GM12892 (cell line): ENCODE results near the gene ATXN1.

Experiments
- DNase-seq: peaks from one replicate; pipeline ENCODE4 v3.0.0; 2011; ENCODE audit not compliant: insufficient read length
- FAIRE-seq: peaks from 2 replicates; lab custom pipeline; 2011; peaks lifted over from hg19 to GRCh38; lab: Jason Lieb, UNC
- POLR2A ChIP-seq: IDR thresholded peaks from 2 replicates; pipeline ENCODE4 v1.6.1; 2011; ENCODE audit warnings: low read depth, low read length, control low read depth
- POLR2AphosphoS5 ChIP-seq: IDR thresholded peaks from 2 replicates; pipeline ENCODE4 v1.6.1; 2011; ENCODE audit warnings: low read depth, low read length, control low read depth
- TAF1 ChIP-seq: IDR thresholded peaks from 2 replicates; pipeline ENCODE4 v1.6.1; 2011; ENCODE audit warnings: low read depth, mild to moderate bottlenecking, control low read depth, low read length, borderline replicate concordance

ATXN1 gene

DNA sequence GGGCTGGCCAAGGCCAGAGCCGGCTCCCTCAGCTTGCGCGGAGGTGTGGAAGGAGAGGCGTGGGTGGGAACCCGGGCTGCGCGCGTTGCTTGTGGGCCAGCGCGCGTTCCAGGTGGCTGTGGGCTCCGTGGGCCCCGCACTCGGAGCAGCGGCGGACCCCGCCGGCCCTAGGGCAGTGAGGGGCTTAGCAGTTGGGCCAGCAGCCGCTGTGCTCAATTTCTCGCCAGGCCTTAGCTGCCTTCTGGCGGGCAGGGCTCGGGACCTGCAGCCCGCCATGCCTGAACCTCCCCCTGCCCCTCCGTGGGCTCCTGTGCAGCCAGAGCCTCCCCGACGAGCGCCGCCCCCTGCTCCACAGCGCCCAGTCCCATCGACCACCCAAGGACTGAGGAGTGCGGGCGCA, 414.4 kb downstream of the ATXN1 start:
- no peak for TF ChIP-seq POLR2A
- no peak for TF ChIP-seq TAF1
- TF ChIP-seq POLR2AphosphoS5: no peak
- FAIRE-seq: no peak
- no peak for DNase-seq

DNA sequence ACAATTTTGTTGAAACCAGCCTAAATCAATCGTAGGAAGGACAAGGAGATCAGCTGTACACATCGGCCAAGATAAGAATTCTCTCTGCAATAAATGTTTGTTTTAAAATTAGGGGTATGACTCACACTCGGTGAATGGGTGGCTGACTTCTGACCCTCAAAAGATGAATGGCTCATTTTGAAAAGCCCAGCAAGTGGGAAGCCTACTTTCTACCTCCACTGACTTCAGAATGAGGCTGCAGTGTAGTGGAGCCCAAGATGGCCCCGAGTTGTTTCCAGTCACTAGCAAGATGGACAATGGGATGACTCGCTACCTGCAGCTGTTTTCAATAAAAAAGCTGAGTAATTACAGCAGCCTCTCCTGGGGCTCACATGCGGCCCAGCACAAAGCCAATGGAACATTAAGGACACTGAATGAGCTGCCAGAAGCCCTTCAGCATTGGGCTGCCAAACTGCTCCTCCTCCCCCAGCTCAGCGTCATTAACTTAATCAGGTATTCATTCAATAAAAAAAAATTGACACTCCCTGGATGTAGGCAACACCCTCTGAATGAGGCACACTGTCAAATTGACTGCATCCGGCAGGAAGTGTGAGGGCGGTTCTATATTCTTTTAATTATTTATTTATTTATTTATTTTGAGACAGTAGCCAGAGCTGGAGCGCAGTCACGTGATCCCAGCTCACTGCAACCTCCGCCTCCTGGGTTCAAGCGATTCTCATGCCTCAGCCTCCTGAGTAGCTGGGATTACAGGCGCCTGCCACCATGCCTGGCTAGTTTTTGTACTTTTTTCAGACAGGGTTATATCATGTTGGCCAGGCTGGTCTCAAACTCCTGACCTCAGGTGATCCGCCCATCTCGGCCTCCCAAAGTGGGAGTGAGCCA, 415.6 kb downstream of the ATXN1 start:
- TF ChIP-seq TAF1 (no peak), POLR2A (no peak), POLR2AphosphoS5 (no peak)
- no peak for FAIRE-seq
- DNase-seq: no peak

DNA sequence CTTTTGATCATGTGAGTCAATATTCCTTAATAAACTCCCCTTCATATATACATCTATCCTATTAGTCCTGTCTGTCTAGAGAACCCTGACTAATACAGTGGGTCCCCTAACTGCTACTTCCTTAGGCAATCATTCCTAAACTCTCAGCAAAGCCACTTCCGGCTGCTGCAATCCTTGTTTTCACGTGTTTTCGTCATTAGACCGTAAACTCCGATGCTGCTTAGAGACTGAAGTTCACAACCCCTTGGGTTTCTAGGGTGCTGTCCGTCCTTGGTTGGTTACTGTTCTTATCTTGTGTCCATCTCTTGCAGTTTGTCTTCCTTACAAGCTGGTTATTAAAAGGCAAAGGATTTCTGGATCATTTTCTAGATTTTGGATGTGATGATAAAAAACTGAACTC, 416.5 kb downstream of the ATXN1 start:
- DNase-seq (no peak), FAIRE-seq (no peak)
- TF ChIP-seq POLR2AphosphoS5 (no peak), TAF1 (no peak), POLR2A (no peak)

DNA sequence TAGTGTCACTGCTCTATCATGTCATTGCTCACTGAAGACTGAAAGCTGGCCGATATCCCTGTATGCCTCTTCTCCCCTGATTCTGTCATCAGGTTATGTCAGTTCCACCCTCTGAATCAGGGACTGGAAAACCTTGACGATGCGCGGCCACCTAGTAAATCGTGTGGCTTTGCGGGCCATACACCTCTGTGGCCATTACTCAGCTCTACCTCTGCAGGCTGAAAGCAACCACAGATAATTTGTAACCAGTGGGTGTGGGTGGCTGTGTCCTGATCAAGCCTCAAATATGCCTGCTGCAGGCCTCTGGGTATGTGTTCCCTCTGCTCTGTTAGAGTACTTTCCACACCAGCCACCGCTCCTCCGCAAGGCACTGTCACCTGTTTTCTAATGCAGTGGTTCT, 417.7 kb downstream of the ATXN1 start:
- DNase-seq (no peak), FAIRE-seq (no peak)
- no peak for TF ChIP-seq POLR2A

DNA sequence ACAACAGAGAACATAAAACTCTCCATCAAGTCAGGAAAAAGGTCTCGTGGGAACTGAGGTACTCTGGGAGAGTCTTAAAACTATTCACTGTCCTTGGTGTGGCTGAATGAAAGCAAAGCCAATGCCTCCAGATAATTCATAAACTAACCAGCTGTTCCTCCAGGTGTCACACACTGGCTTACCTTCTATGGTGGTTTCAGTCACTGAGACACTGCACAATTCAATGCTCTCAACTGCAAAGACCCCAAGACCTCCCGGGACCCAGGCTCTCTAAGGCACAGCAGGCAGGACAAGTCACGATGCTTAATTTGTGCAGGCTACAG, 422.0 kb downstream of the ATXN1 start:
- FAIRE-seq (no peak), DNase-seq (no peak)
- no peak for TF ChIP-seq POLR2A
- TF ChIP-seq POLR2AphosphoS5: no peak
- TF ChIP-seq TAF1: no peak

DNA sequence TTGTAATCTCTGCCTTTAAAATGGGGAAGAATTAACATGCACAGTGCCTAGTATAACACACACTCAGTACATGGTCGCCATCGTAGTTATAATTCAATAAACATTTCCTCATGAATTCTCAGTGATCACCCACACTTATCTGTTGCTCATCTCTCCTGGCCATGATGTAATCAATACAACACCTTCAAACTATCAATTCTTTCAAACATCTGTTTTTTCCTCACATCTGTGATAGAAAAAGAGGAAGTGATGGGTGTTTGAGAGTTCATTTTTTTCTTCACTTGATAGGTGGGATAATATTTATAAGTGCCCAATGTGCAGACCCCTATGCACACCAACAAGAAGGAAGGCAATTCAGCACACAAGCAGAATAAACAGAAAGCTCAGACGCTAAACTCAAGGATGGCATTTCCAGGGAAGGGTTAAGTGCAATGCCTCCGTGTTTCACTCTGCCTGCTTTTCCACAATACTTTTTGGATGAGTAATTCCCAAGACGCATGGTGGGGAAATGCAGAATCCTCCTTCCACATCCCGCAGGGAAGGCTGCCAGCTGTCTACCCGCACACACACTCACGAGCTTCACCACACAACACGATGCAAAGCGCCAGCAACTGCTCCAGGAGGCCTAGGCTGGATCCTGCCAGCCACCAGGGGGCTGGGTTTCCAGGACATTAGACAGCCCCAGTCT, 422.5 kb downstream of the ATXN1 start:
- no peak for FAIRE-seq

DNA sequence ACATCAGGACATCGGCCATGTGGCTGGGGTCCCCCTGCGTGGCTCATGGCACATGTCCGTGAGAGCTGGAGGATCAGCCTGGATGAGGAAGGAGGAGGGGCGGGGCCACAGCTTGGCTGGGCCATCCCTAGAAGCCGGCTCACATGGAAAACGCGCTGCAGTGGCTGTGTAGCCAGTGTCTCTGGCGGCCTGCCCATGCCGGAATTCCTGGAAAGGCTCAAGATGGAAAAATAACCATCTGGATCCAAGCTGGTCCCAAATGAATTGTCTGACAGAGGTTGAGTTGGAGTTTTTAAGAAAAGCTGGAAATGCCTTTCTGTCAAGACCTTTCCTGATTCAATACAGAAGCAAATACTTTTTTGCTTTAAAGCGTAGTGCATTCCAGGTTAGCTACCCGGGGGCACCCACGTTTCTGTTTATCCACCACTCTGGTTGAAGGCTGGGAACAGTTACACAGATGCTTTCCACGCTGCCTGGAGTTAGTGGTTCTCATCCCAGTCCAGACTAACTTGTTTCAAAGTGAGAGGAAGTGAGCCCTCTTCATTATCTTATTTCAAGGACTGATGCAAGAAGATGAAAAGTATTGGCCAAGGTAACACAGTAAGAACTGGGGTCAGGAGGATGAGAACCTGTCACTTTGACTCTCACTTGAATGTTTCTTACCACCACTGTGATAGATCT, 423.8 kb downstream of the ATXN1 start:
- TF ChIP-seq POLR2A (no peak), POLR2AphosphoS5 (no peak), TAF1 (no peak)
- no peak for DNase-seq
- FAIRE-seq: no peak

More for the DNA sequence above, 422.5 kb downstream of the ATXN1 start:
- TF ChIP-seq POLR2AphosphoS5: no peak
- TF ChIP-seq POLR2A: no peak
- no peak for TF ChIP-seq TAF1
- no peak for DNase-seq

DNA sequence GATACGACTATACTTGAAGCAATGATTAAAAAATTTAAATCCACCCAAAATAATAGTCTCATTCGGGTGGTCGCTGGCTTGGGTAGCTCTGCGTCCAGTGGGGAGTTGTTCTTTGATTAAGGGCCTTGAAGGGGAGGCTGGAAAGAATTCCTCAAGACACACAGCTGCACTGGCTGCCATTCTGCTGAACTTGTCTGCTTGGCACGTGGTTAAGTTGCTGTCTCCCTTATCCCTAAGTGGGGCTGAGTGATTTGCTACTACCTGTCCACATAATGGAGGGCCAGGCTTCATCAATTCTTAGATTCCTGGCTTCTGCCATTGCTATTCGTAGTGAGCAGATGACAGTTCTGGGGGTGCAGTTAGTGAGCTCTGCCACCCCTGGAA, 424.4 kb downstream of the ATXN1 start:
- no peak for FAIRE-seq
- no peak for DNase-seq
- TF ChIP-seq TAF1: no peak
- TF ChIP-seq POLR2AphosphoS5: no peak
- no peak for TF ChIP-seq POLR2A

DNA sequence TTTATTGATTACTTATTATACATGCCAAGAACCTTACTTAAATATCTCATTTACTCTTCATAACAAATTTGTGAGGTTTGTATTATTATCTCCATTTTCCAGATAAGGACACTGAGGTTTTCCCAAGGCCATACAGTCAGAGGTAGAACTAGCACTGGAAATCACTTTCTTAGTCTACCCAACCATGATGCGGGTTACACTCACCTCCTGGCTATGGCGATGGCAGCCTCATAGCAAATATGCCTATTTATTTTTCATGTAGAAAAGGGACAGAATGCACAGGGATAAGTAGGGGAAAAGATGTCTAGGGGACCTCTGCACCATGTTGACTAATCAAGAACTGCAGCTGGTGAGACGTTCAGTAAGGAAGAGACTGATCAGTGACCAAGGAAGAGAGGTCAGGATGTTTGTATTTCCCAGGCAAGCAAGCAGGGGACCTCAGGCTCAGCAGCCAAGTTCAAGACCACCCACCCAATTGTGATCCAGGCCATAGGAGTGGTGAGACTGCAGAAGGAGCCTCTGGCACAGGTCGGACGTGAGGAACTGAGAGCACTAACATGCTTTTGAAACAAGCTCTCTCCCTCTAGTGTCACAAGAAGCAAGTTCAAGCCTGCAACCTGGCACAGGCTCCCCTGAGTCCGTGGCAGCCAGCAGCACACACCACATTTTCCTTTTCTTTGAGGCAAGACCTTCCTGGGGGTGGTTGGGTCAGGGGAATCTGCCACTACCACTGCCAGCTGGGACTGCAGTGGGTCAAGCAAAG, 425.0 kb downstream of the ATXN1 start:
- TF ChIP-seq POLR2AphosphoS5 (no peak), POLR2A (no peak), TAF1 (no peak)
- DNase-seq: no peak
- FAIRE-seq: no peak

DNA sequence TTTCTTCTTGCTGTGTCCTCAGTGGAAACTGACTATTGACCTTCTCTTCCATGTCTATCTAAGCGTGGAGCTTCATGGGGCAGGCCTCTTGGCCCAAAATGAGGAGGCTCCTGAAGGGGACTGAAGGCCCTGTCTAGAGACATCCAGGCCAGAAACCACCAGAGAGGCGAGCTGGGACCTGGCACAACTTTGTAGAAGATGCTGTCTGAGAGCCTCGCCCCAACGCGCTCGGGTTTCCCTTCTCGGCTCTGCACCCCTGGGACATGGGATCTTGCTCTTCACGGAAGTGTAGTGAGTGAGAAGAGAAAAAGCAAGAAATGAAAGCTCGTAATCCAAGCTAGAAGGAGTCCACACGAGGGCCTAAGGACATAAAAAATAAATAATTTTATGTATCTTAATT, 426.1 kb downstream of the ATXN1 start:
- TF ChIP-seq TAF1 (no peak), POLR2A (no peak), POLR2AphosphoS5 (no peak)
- FAIRE-seq (no peak), DNase-seq (no peak)

DNA sequence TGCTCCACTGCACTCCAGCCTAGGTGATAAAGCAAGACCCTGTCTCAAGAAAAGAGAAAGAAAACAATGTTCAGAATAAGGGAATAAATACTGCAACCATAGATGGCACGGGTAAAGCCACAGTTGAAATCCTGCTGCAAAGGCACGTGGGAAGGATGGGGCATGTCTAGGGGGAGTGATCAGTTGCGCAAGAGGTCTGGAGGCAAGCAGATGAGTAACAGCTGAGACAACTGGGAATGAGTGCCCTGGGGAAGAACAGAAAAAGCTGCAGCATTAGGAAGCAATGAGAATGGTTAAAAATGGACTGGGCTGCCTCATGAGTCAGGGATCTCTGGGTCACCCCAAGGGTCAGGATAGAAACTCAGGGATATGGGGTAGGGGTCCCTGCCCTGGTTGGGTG, 426.6 kb downstream of the ATXN1 start:
- no peak for TF ChIP-seq TAF1
- TF ChIP-seq POLR2AphosphoS5: no peak
- TF ChIP-seq POLR2A: no peak
- FAIRE-seq: no peak
- no peak for DNase-seq
